ENCODE measurements around the gene DAGLA.

The DAGLA gene

GRCh38 chr11:61695917-61696316 lies 15.7 kb downstream of the DAGLA start:
- no peak overlapping the region for H3K27ac ChIP-seq
- 0 out of 2 replicates have a peak, but pooled peaks have one; percentile 11 for TF ChIP-seq CTCF (IDR thresholded peaks at IDR 0.05; ENCODE audit: low read depth, low read length)
- H3K9me3 ChIP-seq (ENCODE audit: severe bottlenecking): no peaks in the 10 kb centered on the region
- H3K27me3 ChIP-seq (ENCODE audit: insufficient read depth, low read depth, severe bottlenecking): no peaks in the 10 kb centered on the region
- no peak for DNase-seq
- no peak overlapping the region for H3K4me3 ChIP-seq (ENCODE audit: low read depth, low read length)
- no peaks in the 10 kb centered on the region for H3K36me3 ChIP-seq

GRCh38 chr11:61696602-61697001 lies 16.4 kb downstream of the DAGLA start:
- no peak overlapping the region for H3K27ac ChIP-seq
- DNase-seq: no peak
- no peaks in the 10 kb centered on the region for H3K9me3 ChIP-seq (ENCODE audit: severe bottlenecking)
- H3K27me3 ChIP-seq (ENCODE audit: insufficient read depth, low read depth, severe bottlenecking): no peaks in the 10 kb centered on the region
- H3K36me3 ChIP-seq: no peaks in the 10 kb centered on the region
- no peak overlapping the region for H3K4me3 ChIP-seq (ENCODE audit: low read depth, low read length)
- no peak for TF ChIP-seq CTCF (IDR thresholded peaks at IDR 0.05; ENCODE audit: low read depth, low read length)

GRCh38 chr11:61697078-61697502 lies 16.9 kb downstream of the DAGLA start:
- Histone ChIP-seq H3K27ac (no peak overlapping the region), H3K4me3 (ENCODE audit: low read depth, low read length) (no peak overlapping the region), H3K36me3 (no peaks in the 10 kb centered on the region), H3K27me3 (ENCODE audit: insufficient read depth, low read depth, severe bottlenecking) (no peaks in the 10 kb centered on the region), H3K9me3 (ENCODE audit: severe bottlenecking) (no peaks in the 10 kb centered on the region)
- DNase-seq: no peak
- TF ChIP-seq CTCF (IDR thresholded peaks at IDR 0.05; ENCODE audit: low read depth, low read length): no peak

- Histone ChIP-seq H3K27ac (no peak overlapping the region), H3K36me3 (no peaks in the 10 kb centered on the region), H3K9me3 (ENCODE audit: severe bottlenecking) (no peaks in the 10 kb centered on the region), H3K4me3 (ENCODE audit: low read depth, low read length) (no peak overlapping the region), H3K27me3 (ENCODE audit: insufficient read depth, low read depth, severe bottlenecking) (no peaks in the 10 kb centered on the region)
- TF ChIP-seq CTCF (IDR thresholded peaks at IDR 0.05; ENCODE audit: low read depth, low read length): no peak
- DNase-seq: no peak
Observed at GRCh38 chr11:61697764-61698163, 17.6 kb downstream of the DAGLA start.

- no peaks in the 10 kb centered on the region for H3K9me3 ChIP-seq (ENCODE audit: severe bottlenecking)
- no peak overlapping the region for H3K4me3 ChIP-seq (ENCODE audit: low read depth, low read length)
- no peak overlapping the region for H3K27ac ChIP-seq
- TF ChIP-seq CTCF (IDR thresholded peaks at IDR 0.05; ENCODE audit: low read depth, low read length): no peak
- no peaks in the 10 kb centered on the region for H3K36me3 ChIP-seq
- no peak for DNase-seq
- H3K27me3 ChIP-seq (ENCODE audit: insufficient read depth, low read depth, severe bottlenecking): no peaks in the 10 kb centered on the region
Observed at GRCh38 chr11:61698173-61698948, 18.2 kb downstream of the DAGLA start.

GRCh38 chr11:61699737-61700160 lies 19.6 kb downstream of the DAGLA start:
- H3K4me3 ChIP-seq (ENCODE audit: low read depth, low read length): no peak overlapping the region
- no peaks in the 10 kb centered on the region for H3K36me3 ChIP-seq
- no peak for TF ChIP-seq CTCF (IDR thresholded peaks at IDR 0.05; ENCODE audit: low read depth, low read length)
- peaks cover 7% of the 10 kb centered on the region for H3K27me3 ChIP-seq (ENCODE audit: insufficient read depth, low read depth, severe bottlenecking)
- DNase-seq: no peak
- no peaks in the 10 kb centered on the region for H3K9me3 ChIP-seq (ENCODE audit: severe bottlenecking)
- no peak overlapping the region for H3K27ac ChIP-seq

Measured in WERI-Rb-1 (cell line).